ENCODE results near the gene NNT.

DNA sequence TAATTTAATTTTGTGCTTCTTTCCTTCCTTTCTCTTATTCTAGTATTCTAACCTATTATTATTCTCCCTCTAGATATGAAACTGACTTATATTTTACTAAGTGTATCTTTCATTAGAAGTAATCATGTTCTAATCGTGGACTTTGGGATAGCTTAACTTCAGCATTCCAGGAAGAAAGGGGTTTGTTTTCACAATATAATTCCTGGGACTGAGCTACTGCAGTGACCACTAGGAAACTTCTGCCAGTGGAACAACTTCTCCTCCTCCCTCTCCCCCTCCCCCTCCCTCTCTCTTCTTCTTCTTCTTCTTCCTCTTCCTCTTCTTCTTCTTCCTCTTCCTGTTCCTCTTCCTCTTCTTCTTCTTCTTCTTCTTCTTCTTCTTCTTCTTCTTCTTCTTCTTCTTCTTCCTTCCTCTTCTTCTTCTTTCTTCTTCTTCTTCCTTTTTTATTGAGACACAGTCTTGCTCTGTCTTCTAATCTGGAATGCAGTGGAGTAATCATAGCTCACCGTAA is 127.9 kb downstream of the NNT start:
- no peak for TF ChIP-seq SPI1 (IDR thresholded peaks at IDR 0.05; ENCODE audit: low read depth, low read length)
- TF ChIP-seq POLR2AphosphoS5 (IDR thresholded peaks at IDR 0.05; ENCODE audit: low read depth, low read length), result no peak
- TF ChIP-seq TAF1 (IDR thresholded peaks at IDR 0.05; ENCODE audit: low read depth, low read length), result no peak

Measured in GM12891 (cell line).